ENCODE results near the gene TGFBR3L. TPM values are rescaled to one million over a fixed set of nuclear protein-coding genes. Genes with fewer than 3 reads are reported as not detected.

Gene TGFBR3L
- total and polyA plus RNA-seq, 2 of the 13 experiments (the other 11 are each of a cell fraction or from before 2014, with no cell fraction given), result 0.20 to 1.0 TPM

DNA sequence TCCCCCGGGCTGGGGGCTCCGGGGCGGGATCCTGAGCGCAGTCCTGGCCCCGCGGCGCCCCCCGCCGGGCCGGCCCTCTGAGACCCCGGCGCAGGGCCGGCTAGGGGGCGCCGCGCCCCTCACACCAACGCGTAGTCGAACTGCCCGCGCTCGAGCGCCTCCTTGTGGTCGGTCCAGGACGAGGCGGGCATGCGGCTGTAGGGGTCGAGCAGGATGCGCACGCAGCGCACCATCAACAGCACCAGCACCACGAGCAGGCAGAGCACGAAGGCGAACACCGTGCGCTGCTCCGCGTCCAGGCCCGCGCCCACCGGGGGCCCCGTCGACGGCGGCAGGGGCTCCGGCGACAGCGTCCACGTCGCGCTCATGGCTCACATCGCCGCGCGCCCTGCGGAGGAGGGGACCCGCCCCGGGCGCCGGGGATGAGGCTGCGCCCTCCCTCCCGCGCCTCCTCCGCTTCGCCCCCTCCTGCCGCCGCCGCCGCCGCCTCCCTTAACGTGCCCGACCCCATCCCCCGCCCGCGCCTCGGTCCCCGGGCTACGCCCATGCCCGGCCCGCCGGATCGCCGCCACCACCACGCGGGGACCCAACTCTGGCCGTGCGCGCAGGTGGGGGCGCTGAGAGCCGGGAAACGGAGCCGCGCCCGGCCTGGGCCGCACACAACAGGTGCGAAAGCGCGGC is 10.7 kb downstream of the TGFBR3L start (continued):
- TF ChIP-seq, protein P1, sequence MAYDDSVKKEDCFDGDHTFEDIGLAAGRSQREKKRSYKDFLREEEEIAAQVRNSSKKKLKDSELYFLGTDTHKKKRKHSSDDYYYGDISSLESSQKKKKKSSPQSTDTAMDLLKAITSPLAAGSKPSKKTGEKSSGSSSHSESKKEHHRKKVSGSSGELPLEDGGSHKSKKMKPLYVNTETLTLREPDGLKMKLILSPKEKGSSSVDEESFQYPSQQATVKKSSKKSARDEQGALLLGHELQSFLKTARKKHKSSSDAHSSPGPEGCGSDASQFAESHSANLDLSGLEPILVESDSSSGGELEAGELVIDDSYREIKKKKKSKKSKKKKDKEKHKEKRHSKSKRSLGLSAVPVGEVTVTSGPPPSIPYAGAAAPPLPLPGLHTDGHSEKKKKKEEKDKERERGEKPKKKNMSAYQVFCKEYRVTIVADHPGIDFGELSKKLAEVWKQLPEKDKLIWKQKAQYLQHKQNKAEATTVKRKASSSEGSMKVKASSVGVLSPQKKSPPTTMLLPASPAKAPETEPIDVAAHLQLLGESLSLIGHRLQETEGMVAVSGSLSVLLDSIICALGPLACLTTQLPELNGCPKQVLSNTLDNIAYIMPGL (CRISPR knock-in tag; IDR thresholded peaks at IDR 0.05; ENCODE audit: borderline replicate concordance in 1 of 2, low read depth in 1 of 2), result peak; percentile 70 to 89
- peak; percentile 73; the same call in 1 of the 2 replicates for TF ChIP-seq ZNF441 (CRISPR knock-in tag; IDR thresholded peaks at IDR 0.05; ENCODE audit: borderline replicate concordance)
- TF ChIP-seq, protein P2, sequence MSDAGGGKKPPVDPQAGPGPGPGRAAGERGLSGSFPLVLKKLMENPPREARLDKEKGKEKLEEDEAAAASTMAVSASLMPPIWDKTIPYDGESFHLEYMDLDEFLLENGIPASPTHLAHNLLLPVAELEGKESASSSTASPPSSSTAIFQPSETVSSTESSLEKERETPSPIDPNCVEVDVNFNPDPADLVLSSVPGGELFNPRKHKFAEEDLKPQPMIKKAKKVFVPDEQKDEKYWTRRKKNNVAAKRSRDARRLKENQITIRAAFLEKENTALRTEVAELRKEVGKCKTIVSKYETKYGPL (CRISPR knock-in tag; IDR thresholded peaks at IDR 0.05), result peak; percentile 34; the same call in 1 of the 2 replicates
- 0 out of 2 replicates have a peak, but pooled peaks have one; percentile 40 for TF ChIP-seq ELF3 (CRISPR knock-in tag; IDR thresholded peaks at IDR 0.05)
- TF ChIP-seq, protein P3, sequence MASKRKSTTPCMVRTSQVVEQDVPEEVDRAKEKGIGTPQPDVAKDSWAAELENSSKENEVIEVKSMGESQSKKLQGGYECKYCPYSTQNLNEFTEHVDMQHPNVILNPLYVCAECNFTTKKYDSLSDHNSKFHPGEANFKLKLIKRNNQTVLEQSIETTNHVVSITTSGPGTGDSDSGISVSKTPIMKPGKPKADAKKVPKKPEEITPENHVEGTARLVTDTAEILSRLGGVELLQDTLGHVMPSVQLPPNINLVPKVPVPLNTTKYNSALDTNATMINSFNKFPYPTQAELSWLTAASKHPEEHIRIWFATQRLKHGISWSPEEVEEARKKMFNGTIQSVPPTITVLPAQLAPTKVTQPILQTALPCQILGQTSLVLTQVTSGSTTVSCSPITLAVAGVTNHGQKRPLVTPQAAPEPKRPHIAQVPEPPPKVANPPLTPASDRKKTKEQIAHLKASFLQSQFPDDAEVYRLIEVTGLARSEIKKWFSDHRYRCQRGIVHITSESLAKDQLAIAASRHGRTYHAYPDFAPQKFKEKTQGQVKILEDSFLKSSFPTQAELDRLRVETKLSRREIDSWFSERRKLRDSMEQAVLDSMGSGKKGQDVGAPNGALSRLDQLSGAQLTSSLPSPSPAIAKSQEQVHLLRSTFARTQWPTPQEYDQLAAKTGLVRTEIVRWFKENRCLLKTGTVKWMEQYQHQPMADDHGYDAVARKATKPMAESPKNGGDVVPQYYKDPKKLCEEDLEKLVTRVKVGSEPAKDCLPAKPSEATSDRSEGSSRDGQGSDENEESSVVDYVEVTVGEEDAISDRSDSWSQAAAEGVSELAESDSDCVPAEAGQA (IDR thresholded peaks at IDR 0.05; ENCODE audit: low read depth), result no peak; the same call in 1 of the 2 replicates
- TF ChIP-seq, protein P3 (CRISPR knock-in tag; IDR thresholded peaks at IDR 0.05; ENCODE audit: borderline replicate concordance), result 0 out of 2 replicates have a peak, but pooled peaks have one; percentile 82
- TF ChIP-seq, protein P4, sequence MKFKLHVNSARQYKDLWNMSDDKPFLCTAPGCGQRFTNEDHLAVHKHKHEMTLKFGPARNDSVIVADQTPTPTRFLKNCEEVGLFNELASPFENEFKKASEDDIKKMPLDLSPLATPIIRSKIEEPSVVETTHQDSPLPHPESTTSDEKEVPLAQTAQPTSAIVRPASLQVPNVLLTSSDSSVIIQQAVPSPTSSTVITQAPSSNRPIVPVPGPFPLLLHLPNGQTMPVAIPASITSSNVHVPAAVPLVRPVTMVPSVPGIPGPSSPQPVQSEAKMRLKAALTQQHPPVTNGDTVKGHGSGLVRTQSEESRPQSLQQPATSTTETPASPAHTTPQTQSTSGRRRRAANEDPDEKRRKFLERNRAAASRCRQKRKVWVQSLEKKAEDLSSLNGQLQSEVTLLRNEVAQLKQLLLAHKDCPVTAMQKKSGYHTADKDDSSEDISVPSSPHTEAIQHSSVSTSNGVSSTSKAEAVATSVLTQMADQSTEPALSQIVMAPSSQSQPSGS (CRISPR knock-in tag; IDR thresholded peaks at IDR 0.05), result 0 out of 2 replicates have a peak, but pooled peaks have one; percentile 42
- TF ChIP-seq GATAD1 (CRISPR knock-in tag; IDR thresholded peaks at IDR 0.05), result peak; percentile 57; the same call in 1 of the 2 replicates
- peak; percentile 79; the same call in 1 of the 2 replicates for TF ChIP-seq SAFB2 (CRISPR knock-in tag; IDR thresholded peaks at IDR 0.05; ENCODE audit: borderline replicate concordance, low read depth)
- no peak for TF ChIP-seq ZNF543 (CRISPR knock-in tag; IDR thresholded peaks at IDR 0.05)
- TF ChIP-seq, protein P5, sequence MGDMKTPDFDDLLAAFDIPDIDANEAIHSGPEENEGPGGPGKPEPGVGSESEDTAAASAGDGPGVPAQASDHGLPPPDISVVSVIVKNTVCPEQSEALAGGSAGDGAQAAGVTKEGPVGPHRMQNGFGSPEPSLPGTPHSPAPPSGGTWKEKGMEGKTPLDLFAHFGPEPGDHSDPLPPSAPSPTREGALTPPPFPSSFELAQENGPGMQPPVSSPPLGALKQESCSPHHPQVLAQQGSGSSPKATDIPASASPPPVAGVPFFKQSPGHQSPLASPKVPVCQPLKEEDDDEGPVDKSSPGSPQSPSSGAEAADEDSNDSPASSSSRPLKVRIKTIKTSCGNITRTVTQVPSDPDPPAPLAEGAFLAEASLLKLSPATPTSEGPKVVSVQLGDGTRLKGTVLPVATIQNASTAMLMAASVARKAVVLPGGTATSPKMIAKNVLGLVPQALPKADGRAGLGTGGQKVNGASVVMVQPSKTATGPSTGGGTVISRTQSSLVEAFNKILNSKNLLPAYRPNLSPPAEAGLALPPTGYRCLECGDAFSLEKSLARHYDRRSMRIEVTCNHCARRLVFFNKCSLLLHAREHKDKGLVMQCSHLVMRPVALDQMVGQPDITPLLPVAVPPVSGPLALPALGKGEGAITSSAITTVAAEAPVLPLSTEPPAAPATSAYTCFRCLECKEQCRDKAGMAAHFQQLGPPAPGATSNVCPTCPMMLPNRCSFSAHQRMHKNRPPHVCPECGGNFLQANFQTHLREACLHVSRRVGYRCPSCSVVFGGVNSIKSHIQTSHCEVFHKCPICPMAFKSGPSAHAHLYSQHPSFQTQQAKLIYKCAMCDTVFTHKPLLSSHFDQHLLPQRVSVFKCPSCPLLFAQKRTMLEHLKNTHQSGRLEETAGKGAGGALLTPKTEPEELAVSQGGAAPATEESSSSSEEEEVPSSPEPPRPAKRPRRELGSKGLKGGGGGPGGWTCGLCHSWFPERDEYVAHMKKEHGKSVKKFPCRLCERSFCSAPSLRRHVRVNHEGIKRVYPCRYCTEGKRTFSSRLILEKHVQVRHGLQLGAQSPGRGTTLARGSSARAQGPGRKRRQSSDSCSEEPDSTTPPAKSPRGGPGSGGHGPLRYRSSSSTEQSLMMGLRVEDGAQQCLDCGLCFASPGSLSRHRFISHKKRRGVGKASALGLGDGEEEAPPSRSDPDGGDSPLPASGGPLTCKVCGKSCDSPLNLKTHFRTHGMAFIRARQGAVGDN (CRISPR knock-in tag; IDR thresholded peaks at IDR 0.05), result peak; percentile 94
- TF ChIP-seq MEIS2 (CRISPR knock-in tag; IDR thresholded peaks at IDR 0.05), result peak; percentile 86
- peak; percentile 75; the same call in 1 of the 2 replicates for TF ChIP-seq DNMT1 (CRISPR knock-in tag; IDR thresholded peaks at IDR 0.05)

Measured in HepG2 (cell line).